H1 (cell line): ENCODE data around the gene SVIL. TPM values are rescaled to one million over a fixed set of nuclear protein-coding genes. Genes with fewer than 3 reads are reported as not detected.

Experiments used
- ATF2 ChIP-seq: IDR thresholded peaks from 2 replicates; pipeline ENCODE4 v1.6.1; 2012; ENCODE audit warnings: low read length, inconsistent platforms
- BACH1 ChIP-seq: IDR thresholded peaks from 2 replicates; pipeline ENCODE4 v1.6.1; 2012; ENCODE audit warnings: low read length, improper control_type of control experiment
- CHD1 ChIP-seq: IDR thresholded peaks from 2 replicates; pipeline ENCODE4 v1.6.1; 2012; ENCODE audit warnings: low read depth, low read length, improper control_type of control experiment
- CTBP2 ChIP-seq: IDR thresholded peaks from 2 replicates; pipeline ENCODE4 v1.7.0; 2011; ENCODE audit warnings: borderline replicate concordance, mild to moderate bottlenecking, moderate library complexity, mixed read lengths, low read length; ENCODE audit not compliant: insufficient read depth, insufficient read length
- GTF2F1 ChIP-seq: IDR thresholded peaks from 2 replicates; pipeline ENCODE4 v1.6.1; 2012; ENCODE audit warnings: low read depth, low read length, improper control_type of control experiment, borderline replicate concordance
- HDAC2 ChIP-seq, 2 experiments: fragments of 300-600 bp in 1 of 2; sonication (generic) in 1 of 2; IDR thresholded peaks; 2 replicates each; pipeline ENCODE4 v1.6.1; 2011 to 2012; ENCODE audit warnings: low read depth in 2 of 2, low read length in 2 of 2, mild to moderate bottlenecking in 2 of 2, moderate library complexity in 2 of 2, borderline replicate concordance in 1 of 2, inconsistent platforms in 1 of 2
- HDAC6 ChIP-seq: IDR thresholded peaks from one replicate; pipeline ENCODE4 v1.7.1; 2012; ENCODE audit warnings: low read depth, mild to moderate bottlenecking, inconsistent platforms, low read length, moderate library complexity
- KDM1A ChIP-seq: fragments of 200-600, 300-600 bp; sonication (generic); IDR thresholded peaks from 2 replicates; pipeline ENCODE4 v1.7.1; 2016; ENCODE audit warnings: mild to moderate bottlenecking, low read length, borderline replicate concordance
- KDM4A ChIP-seq: IDR thresholded peaks from one replicate; pipeline ENCODE4 v1.7.1; 2012; ENCODE audit warnings: low read depth, mild to moderate bottlenecking, moderate library complexity, low read length, inconsistent platforms; ENCODE audit not compliant: severe bottlenecking
- MAFK ChIP-seq: IDR thresholded peaks from 2 replicates; pipeline ENCODE4 v1.6.1; 2012; ENCODE audit warnings: low read depth, mild to moderate bottlenecking, improper control_type of control experiment, low read length
- POLR2A ChIP-seq, 2 experiments: IDR thresholded peaks; 1 replicate in 1 of 2; 2 replicates in 1 of 2; pipeline ENCODE4 v1.6.1; 2011; ENCODE audit warnings: low read depth in 2 of 2, low read length in 2 of 2, mild to moderate bottlenecking in 2 of 2; ENCODE audit errors: control extremely low read depth in 1 of 2
- POLR2AphosphoS5 ChIP-seq: IDR thresholded peaks from 2 replicates; pipeline ENCODE4 v1.6.1; 2011; ENCODE audit warnings: low read depth, low read length
- POU5F1 ChIP-seq: IDR thresholded peaks from 2 replicates; pipeline ENCODE4 v1.6.1; 2011; ENCODE audit warnings: low read depth, mild to moderate bottlenecking, low read length, moderate library complexity
- RNF2 ChIP-seq: fragments of 200-900, 300-1000 bp; sonication (generic); IDR thresholded peaks from 2 replicates; pipeline ENCODE4 v1.7.1; 2016; ENCODE audit warnings: borderline replicate concordance, low read depth, mild to moderate bottlenecking, antibody characterized with exemption, low read length; ENCODE audit not compliant: poor library complexity, severe bottlenecking; ENCODE audit errors: missing control alignments
- SAP30 ChIP-seq: fragments of 300-600 bp; sonication (generic); IDR thresholded peaks from 2 replicates; pipeline ENCODE4 v1.7.1; 2012; ENCODE audit warnings: low read length, moderate library complexity, mild to moderate bottlenecking, inconsistent platforms; ENCODE audit not compliant: insufficient read depth, insufficient replicate concordance
- SIRT6 ChIP-seq: IDR thresholded peaks from one replicate; pipeline ENCODE4 v1.7.1; 2012; ENCODE audit warnings: low read length, inconsistent platforms
- SRF ChIP-seq: IDR thresholded peaks from 2 replicates; pipeline ENCODE4 v1.6.1; 2011; ENCODE audit warnings: mild to moderate bottlenecking, low read depth, low read length, moderate library complexity
- TBP ChIP-seq: IDR thresholded peaks from 2 replicates; pipeline ENCODE4 v1.6.1; 2011; ENCODE audit warnings: low read depth, low read length, improper control_type of control experiment
- TEAD4 ChIP-seq: IDR thresholded peaks from 2 replicates; pipeline ENCODE4 v1.6.1; 2012; ENCODE audit warnings: low read depth, low read length, inconsistent platforms, mixed read lengths
- USF2 ChIP-seq: IDR thresholded peaks from 2 replicates; pipeline ENCODE4 v1.6.1; 2011; ENCODE audit warnings: low read length, improper control_type of control experiment
- polyA plus RNA-seq, 7 experiments: library from polyadenylated mRNA; depleted of rRNA in 3 of 7; stranded (reverse) in 5 of 7; unstranded in 2 of 7; fragments of >200 nt in 5 of 7; fragments of 200-250 nt in 2 of 7; gene quantifications; 1 replicate in 5 of 7; 2 replicates in 1 of 7; 4 replicates in 1 of 7; pipeline versions ENCODE4 v1.2.1 to v1.2.3, GENCODE V29; 2011 to 2013; ENCODE audit warnings: missing spikeins in 2 of 7, mixed read lengths in 2 of 7
- total RNA-seq: library from RNA; stranded (reverse); fragmentation: NEBNext Ultra II Directional; extraction: Animal tissue kit (Norgen Biotek cat#: 25700); gene quantifications from 2 replicates; pipeline ENCODE4 v1.2.1, GENCODE V29; 2021

SVIL gene
- total and polyA plus RNA-seq, 2 of the 8 experiments (the other 6 are each of a cell fraction or from before 2014, with no cell fraction given), result 4.7 to 15.4 TPM

GRCh38 chr10:29470355-29470705 lies 164.4 kb downstream of the SVIL start (continued):
- TF ChIP-seq KDM1A, result no peak
- no peak for TF ChIP-seq GTF2F1
- no peak for TF ChIP-seq SAP30
- TF ChIP-seq SIRT6, result no peak
- TF ChIP-seq HDAC6, result no peak
- no peak for TF ChIP-seq CTBP2
- no peak for TF ChIP-seq POLR2AphosphoS5
- TF ChIP-seq TEAD4, result no peak
- TF ChIP-seq USF2, result peak; percentile 28; the same call in 1 of the 2 replicates
- no peak for TF ChIP-seq POLR2A (IDR thresholded peaks at IDR 0.05; ENCODE audit: control extremely low read depth in 1 of 2, low read depth in 2 of 2, low read length in 2 of 2)
- no peak for TF ChIP-seq SRF
- TF ChIP-seq CHD1, result no peak
- no peak for TF ChIP-seq KDM4A
- no peak for TF ChIP-seq POU5F1
- 0 out of 4 replicates have a peak, but pooled peaks of 1 of the 2 experiments have one; percentile 58 for TF ChIP-seq HDAC2 (IDR thresholded peaks at IDR 0.05; ENCODE audit: borderline replicate concordance in 1 of 2, low read depth in 2 of 2, low read length in 2 of 2)
- no peak for TF ChIP-seq MAFK
- peak; percentile 29; the same call in 1 of the 2 replicates for TF ChIP-seq BACH1
- no peak for TF ChIP-seq TBP
- TF ChIP-seq RNF2, result no peak
- no peak for TF ChIP-seq ATF2
